Measurements from ENCODE around the gene EYA3.

- no peak for TF ChIP-seq CTCF (conservative IDR thresholded peaks at IDR 0.05 in 1 of 2, IDR thresholded peaks at IDR 0.05 in 1 of 2; ENCODE audit: extremely low read depth in 1 of 2, insufficient read depth in 1 of 2, low read depth in 1 of 2, low read length in 2 of 2)
- TF ChIP-seq EZH2 (IDR thresholded peaks at IDR 0.05; ENCODE audit: borderline replicate concordance, low read length), result no peak
These were observed 150.9 kb downstream of the EYA3 start for GRCh38 chr1:27937524-27937836.

All from mammary epithelial cell (primary cell).